Endodermal cell (in vitro differentiated cells): ENCODE data around the gene CEP170B. TPM values are rescaled to one million over a fixed set of nuclear protein-coding genes. Genes with fewer than 3 reads are reported as not detected.

Experiments used
- DNase-seq: peaks from one replicate; pipeline ENCODE4 v3.0.0-alpha.2; 2017
- H3K27ac ChIP-seq: 2 replicates; pipeline ENCODE4 v1.5.1; 2013; ENCODE audit warnings: mild to moderate bottlenecking, low read depth, low read length, moderate library complexity
- H3K27me3 ChIP-seq: 2 replicates; pipeline ENCODE4 v1.6.1; 2013; ENCODE audit warnings: mild to moderate bottlenecking, low read length, moderate library complexity; ENCODE audit not compliant: insufficient read depth, control insufficient read depth, poor library complexity, severe bottlenecking
- H3K36me3 ChIP-seq: 2 replicates; pipeline ENCODE4 v1.7.0; 2013; ENCODE audit warnings: mild to moderate bottlenecking, low read length, moderate library complexity; ENCODE audit not compliant: control insufficient read depth, insufficient read depth
- H3K4me1 ChIP-seq: one replicate; pipeline ENCODE4 v1.7.0; 2013; ENCODE audit warnings: low read length; ENCODE audit not compliant: control insufficient read depth, insufficient read depth
- H3K4me3 ChIP-seq: 2 replicates; pipeline ENCODE4 v1.5.1; 2013; ENCODE audit warnings: mild to moderate bottlenecking, low read length, moderate library complexity
- H3K9ac ChIP-seq: 2 replicates; pipeline ENCODE4 v1.6.1; 2013; ENCODE audit warnings: mild to moderate bottlenecking, low read length, moderate library complexity; ENCODE audit not compliant: poor library complexity, severe bottlenecking; ENCODE audit errors: extremely low read depth
- H3K9me3 ChIP-seq: 2 replicates; pipeline ENCODE4 v1.6.1; 2013; ENCODE audit warnings: mild to moderate bottlenecking, low read length, moderate library complexity; ENCODE audit not compliant: control insufficient read depth
- H3K27ac Mint-ChIP-seq: 2 replicates; pipeline ENCODE4 v1.8.0; 2020; ENCODE audit warnings: mixed read lengths
- H3K27me3 Mint-ChIP-seq: 2 replicates; pipeline ENCODE4 v1.8.0; 2021; ENCODE audit warnings: mild to moderate bottlenecking, mixed read lengths; ENCODE audit not compliant: insufficient read depth
- H3K36me3 Mint-ChIP-seq: 2 replicates; pipeline ENCODE4 v1.8.0; 2020; ENCODE audit warnings: low read depth, mixed read lengths
- H3K4me1 Mint-ChIP-seq: 2 replicates; pipeline ENCODE4 v1.8.0; 2020; ENCODE audit warnings: mixed read lengths
- H3K4me3 Mint-ChIP-seq: 2 replicates; pipeline ENCODE4 v1.8.0; 2020; ENCODE audit warnings: mild to moderate bottlenecking, moderate library complexity, mixed read lengths
- H3K9me3 Mint-ChIP-seq: 2 replicates; pipeline ENCODE4 v1.8.0; 2020; ENCODE audit warnings: mild to moderate bottlenecking, mixed read lengths
- CTCF ChIP-seq: fragments of 200-600 bp; sonication (generic); conservative IDR thresholded peaks from 2 replicates; pipeline ENCODE4 v1.5.0; 2021; ENCODE audit warnings: antibody characterized with exemption, mild to moderate bottlenecking
- WGBS, 2 experiments: methylation state at CpG; one replicate each; pipeline versions ENCODE4 v1.1.5 to v1.1.7; 2013; ENCODE audit warnings: missing lambda C conversion rate in 2 of 2, mixed read lengths in 1 of 2; ENCODE audit not compliant: insufficient coverage in 1 of 2, insufficient read length in 1 of 2; 5-methylcytosine and 5-hydroxymethylcytosine counted together
- total RNA-seq, 2 donors: library from RNA; stranded (reverse); fragmentation: NEBNext Ultra II Directional in 1 of 2; extraction: Animal tissue kit (Norgen Biotek cat#: 25700) in 1 of 2; gene quantifications; 2 replicates in 1 of 2; 3 replicates in 1 of 2; pipeline ENCODE4 v1.2.1, GENCODE V29; 2021

The CEP170B gene
- total RNA-seq, 2 donors from 2014 or later, result 38.9 to 43.1 TPM

GRCh38 chr14:104871656-104872468 is 6.8 kb downstream of the CEP170B start:
- Histone ChIP-seq H3K4me3 (no peak overlapping the region), H3K27ac (no peak overlapping the region), H3K9ac (no peak overlapping the region), H3K9me3 (no peaks in the 10 kb centered on the region), H3K36me3 (peaks cover 4% of the 10 kb centered on the region), H3K27me3 (no peaks in the 10 kb centered on the region), H3K4me1 (no peaks in the 10 kb centered on the region)
- 93 to 94% methylated on average over 11 to 35 of the region's 47 CpGs for WGBS, 2 experiments
- Mint-ChIP-seq H3K27me3 (no peaks in the 10 kb centered on the region), H3K36me3 (peaks cover 2% of the 10 kb centered on the region), H3K4me3 (no peak overlapping the region), H3K9me3 (no peaks in the 10 kb centered on the region), H3K27ac (no peak overlapping the region), H3K4me1 (peaks cover 7% of the 10 kb centered on the region)
- no peak for DNase-seq
- TF ChIP-seq CTCF, result no peak

GRCh38 chr14:104872469-104873341 is 7.6 kb downstream of the CEP170B start:
- TF ChIP-seq CTCF, result no peak
- peaks cover 7% of the 10 kb centered on the region for H3K4me1 Mint-ChIP-seq
- 76 to 78% methylated on average over 10 to 29 of the region's 29 CpGs for WGBS, 2 experiments
- no peak overlapping the region for H3K27ac Mint-ChIP-seq
- Histone ChIP-seq H3K4me1 (no peaks in the 10 kb centered on the region), H3K27ac (no peak overlapping the region), H3K9me3 (no peaks in the 10 kb centered on the region), H3K4me3 (no peak overlapping the region), H3K36me3 (peaks cover 4% of the 10 kb centered on the region), H3K27me3 (no peaks in the 10 kb centered on the region), H3K9ac (no peak overlapping the region)
- DNase-seq, result peak; percentile 88
- no peaks in the 10 kb centered on the region for H3K27me3 Mint-ChIP-seq
- no peak overlapping the region for H3K4me3 Mint-ChIP-seq
- H3K36me3 Mint-ChIP-seq, result peaks cover 2% of the 10 kb centered on the region
- no peaks in the 10 kb centered on the region for H3K9me3 Mint-ChIP-seq

GRCh38 chr14:104873380-104874055 is 8.4 kb downstream of the CEP170B start:
- Histone ChIP-seq H3K4me1 (no peaks in the 10 kb centered on the region), H3K9ac (no peak overlapping the region), H3K4me3 (no peak overlapping the region), H3K27ac (no peak overlapping the region), H3K27me3 (no peaks in the 10 kb centered on the region), H3K36me3 (peaks cover 7% of the 10 kb centered on the region), H3K9me3 (no peaks in the 10 kb centered on the region)
- DNase-seq, result no peak
- Mint-ChIP-seq H3K36me3 (no peaks in the 10 kb centered on the region), H3K27ac (peak overlapping the region; percentile 70), H3K4me1 (peaks cover 7% of the 10 kb centered on the region), H3K9me3 (no peaks in the 10 kb centered on the region), H3K27me3 (no peaks in the 10 kb centered on the region), H3K4me3 (no peak overlapping the region)
- 87 to 91% methylated on average over 7 to 13 of the region's 13 CpGs for WGBS, 2 experiments
- no peak for TF ChIP-seq CTCF
